ENCODE results near the gene CA10.

CA10 gene

DNA sequence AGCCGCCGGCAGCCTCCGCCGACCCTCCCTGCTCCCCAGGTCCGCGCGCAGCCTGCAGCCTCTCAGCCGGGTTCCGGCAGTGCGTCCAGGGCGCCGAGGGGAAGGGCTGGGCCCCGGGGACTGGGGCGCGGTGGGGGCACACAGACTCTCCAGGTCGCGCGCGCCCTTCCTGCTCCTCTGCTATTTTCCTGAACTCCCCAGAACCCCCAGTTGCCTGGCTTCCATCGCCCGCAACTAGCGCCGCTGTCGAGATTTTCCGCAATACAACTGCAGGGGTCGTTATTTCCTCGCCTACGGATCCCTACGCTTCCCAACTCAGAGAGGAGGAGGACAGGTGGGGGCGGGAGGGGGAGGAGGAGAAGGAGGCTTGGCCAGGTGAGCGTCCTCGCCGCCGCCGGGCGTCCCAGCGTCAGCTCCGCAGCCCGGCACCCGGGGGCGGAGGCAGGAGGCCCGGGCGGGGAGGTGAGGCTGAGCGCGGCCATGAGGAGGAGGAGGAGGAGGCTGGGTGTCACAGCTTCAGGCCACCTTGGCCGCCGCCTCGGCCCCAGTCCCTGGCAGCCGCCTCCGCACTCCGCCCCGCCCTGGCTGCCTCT lies at the start of gene CA10:
Gene CA10, minus strand, starts transcription at position 265 of the 593 bp plus-strand sequence.
- no peak for DNase-seq

DNA sequence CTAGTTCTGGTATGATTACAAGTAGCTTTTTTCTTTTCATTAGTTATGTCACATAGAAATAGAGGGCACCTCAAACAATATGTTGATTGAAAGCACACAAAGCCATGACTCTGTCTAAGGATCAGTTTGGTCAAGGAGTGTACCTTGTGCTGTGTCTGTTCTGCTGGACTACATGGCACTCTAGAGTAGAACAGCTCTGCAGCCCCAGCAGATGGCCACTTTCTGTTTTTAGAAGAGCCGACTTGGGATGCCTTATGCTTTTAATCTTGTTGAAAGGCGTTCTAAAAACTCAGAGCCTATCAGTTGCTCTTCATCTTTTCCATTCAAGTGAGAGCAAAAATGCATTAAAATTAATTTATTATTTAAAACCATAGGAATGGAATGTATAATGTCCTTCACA lies 49.3 kb upstream of the CA10 start:
- no peak for DNase-seq

DNA sequence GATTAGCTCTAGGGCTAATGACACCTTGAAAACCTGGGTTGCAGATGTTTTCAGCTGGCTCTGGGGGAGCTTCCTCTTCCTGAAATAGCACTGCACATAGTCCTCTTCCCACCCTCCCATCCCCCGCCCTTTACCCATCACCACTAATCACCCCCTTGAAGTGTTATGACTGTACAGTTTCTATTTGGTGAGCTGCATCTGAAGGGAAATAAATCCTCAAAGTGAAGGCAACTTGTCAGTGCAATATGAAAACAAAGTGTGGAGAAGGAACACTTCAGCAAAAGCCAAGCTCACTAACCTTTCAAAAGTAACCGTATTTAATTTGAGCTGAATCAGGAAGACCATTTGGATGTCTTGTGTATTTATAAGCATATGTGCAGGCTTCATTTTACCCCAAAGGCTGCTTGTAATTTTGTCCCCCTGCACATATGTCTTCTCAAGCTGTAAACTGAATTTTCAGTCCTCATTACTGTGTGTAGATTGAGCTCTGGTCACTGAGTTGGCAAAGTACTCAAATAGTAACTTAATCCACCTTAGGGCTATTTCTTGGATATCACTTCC lies 44.1 kb upstream of the CA10 start:
- no peak for DNase-seq

DNA sequence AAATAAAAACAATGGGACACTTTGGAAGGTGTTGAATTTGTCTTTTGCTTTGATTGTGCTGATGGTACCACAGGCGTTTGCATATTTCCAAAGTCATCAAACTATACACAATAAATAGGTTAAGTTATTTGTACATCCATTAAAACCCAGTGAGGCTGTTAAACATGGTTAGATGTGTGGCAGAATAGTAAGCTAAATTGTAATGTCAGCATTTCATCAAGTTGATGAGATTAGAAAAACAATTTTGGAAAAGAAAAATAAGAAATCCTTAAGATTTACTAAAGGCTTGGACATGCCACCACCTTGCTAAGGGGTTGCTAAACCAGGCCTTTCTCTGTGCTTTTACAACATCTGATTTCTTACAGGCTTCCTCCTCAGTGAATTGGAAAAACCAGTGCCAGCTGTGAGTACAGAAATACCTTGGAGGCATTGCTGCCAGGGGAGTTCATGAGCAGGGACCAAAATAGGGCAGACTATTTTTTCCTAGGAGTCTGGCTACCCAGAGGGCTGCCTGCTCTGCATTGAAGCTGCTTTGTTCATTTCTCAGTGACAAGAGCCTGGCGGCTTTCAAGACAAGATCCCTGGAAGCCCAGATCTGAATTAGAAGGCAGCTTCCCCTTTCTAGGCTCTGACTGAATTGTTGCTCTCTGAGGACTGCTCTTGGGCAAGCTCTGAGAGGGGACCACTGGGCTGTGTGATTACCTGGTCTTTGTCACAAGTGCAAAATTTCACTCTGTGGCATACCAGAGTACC lies 43.4 kb upstream of the CA10 start:
- DNase-seq: no peak

DNA sequence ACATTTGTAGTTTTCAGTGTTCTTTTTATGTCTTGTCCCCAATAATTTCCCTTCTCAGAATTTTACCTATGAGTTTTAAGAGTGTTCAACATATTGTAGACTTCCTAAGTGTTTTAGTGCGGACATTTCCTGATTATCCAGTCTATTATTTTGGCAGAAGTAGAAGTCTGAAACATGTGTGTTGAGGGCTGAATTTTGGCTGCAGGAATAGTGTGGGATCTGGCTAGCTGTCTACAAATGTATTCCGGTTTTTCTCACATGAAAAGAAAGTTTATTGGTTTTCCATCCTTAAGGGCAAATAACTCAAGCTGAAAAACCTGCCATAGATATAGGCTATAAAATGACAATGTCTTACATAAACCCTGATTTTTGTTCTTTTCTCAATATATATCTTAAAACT lies 33.0 kb upstream of the CA10 start:
- no peak for DNase-seq

DNA sequence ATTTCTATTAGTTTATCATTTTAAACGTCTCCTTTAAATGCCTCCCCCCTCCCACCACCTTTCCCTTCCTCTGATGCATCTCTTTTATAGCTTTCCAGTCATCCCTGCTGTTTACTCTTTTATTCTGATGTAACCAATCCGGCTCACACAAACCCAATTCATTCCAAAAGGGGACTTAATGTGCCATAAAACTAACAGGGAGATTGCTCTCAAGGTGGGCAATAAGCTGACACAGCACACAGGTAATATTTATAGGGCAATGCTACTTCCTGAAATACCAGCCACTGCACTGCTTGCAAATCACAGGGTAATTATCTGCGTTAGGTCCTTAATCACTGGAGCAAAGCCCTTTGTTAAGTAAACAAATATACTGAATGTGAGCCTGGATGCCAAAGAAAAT lies 23.3 kb upstream of the CA10 start:
- DNase-seq: no peak

DNA sequence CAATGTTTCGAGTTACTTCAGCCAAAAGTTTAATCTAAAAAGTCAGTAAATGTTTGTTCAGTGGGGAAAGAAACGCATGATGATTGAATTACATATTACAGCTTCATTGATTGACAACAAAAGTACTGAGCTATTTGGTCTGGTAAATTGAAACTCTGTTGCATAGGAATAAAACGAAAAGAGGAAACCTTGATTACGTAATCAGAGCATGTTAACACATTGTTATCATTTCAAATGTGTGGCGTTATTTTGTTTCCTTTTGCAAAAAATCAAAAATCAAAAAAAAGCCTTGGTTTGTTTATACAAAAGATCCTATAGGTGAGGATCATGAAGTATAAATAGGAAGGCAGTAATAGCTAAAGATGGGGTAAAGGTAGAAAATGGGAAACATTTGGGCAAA lies 19.5 kb upstream of the CA10 start:
- no peak for DNase-seq

DNA sequence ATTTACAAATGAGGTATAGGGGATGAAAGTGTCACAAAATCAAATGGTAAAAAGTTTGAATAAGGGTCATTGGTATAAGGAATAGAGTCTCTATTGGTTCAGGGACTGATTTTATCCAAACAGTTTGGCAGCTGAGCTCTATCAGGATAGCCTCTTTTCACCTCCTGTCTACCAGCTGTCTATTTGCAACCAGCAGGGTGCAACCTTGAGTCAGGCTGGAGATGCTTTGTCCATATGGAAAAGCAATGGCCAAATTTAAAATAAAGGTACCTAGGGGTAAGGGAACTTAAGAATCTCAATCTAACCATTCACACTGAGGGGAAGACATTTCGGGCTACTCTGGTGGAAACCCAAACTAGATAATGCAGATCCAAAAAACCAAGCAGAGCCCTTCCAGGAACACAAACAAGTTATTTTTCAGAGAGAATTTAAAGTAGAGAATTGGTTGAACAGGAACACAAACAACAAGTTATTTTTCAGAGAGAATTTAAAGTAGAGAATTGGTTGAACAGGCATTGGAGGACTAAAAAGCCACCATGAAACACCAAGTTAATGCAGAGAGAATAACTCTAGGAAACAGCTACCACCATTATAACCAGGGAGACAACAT lies 12.6 kb upstream of the CA10 start:
- DNase-seq: no peak

DNA sequence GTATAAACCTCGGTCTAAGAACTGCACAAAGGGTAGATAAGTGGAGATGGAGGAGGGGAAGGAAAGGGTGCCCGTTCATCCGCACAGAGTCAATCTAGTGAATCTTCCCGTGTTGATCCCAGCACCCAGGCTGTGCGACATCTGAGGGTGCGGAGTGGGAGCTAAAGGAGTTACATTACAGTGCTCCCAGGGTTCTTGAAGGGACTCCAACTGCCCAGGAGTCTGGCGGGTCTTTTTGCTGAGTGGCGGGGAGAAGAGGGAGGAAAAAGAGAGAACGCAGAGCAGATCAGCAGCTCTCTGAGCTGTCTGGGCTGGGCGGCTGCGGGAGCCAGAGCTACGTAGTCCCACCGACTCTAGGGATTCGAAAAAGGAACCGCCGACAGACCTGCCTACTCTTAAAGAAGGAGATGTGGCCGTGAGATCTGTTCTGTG lies 1.6 kb upstream of the CA10 start:
- DNase-seq: no peak

DNA sequence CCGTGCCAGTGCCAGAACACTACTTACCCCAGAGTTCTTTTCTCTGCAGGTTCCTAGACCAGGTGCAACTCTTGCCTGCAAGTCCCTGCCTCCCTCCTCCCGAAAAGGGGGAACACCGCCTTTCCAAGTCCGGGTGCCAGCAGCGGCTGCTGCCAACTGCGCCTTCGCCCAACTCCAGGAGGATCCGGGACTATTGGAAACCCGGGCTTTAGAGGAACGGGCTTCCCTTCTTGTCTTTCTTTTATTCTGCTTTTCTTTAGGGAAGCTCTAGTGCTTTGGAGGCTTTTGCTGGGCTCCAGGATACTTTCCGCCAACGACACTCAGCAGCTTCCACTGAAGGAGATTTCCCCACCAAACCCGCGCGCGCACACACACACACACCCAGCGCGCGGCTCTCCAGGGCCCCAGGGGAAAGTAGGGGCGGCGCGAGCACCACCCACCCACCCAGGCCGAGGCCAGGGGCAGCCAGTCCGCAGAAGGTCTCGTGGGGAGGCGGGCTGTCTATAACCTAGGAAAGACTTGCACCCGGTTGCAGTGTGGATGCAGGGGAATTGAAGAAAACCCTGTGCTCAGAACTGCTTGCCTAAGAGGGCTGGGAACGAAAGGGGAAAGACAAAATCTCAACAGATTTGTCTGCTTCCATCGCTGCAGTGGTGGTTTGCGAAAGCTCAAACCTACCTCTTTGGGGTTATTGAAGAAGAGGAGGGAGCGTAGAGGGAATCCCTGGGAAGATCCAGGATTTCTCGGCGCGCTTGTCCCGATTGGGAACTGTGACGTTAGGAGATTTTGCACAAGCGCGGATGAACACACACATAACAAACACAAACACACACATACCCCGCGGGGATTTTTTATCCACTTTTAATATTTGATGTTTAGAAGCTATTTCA lies 977 bp upstream of the CA10 start:
- no peak for DNase-seq

DNA sequence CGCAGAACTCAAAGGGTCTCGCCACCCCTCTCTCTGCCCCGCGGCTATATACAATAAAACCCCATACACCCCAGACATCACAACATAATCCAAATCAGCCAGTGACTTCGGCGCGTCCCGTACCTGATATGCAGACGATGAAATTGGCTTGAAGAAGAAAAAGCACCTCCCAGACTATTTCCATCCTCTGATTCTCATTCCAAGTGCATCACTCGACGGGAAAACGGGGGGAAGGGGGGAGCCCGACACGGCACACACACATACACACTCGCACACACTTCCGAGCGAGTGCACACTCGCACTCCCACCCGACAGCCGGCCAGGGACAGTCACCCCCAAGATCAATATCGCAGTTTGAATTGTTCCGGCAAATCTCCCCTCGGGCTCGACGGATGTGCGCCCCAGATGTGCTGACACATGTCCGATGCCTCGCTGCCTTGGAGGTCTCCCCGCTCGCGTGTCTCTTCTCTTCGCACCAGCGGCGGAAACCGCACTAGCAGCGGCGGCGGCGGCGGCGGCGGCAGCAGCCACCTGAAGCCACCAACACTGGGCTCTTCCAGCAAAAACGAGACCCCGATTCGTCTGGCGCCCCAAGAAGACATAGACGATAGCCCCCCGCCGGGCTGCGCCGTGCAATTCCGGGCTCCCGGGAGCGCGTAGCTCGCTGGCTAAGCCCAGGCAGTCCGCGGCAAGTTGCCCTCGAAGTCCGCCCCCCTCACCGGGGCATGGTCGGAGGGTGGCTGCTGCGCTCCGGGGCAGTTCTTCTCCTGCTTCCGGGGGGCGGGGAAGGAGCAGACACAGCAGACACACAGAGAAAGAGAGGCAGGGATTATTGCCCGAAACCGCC lies 688 bp downstream of the CA10 start:
- DNase-seq: no peak

DNA sequence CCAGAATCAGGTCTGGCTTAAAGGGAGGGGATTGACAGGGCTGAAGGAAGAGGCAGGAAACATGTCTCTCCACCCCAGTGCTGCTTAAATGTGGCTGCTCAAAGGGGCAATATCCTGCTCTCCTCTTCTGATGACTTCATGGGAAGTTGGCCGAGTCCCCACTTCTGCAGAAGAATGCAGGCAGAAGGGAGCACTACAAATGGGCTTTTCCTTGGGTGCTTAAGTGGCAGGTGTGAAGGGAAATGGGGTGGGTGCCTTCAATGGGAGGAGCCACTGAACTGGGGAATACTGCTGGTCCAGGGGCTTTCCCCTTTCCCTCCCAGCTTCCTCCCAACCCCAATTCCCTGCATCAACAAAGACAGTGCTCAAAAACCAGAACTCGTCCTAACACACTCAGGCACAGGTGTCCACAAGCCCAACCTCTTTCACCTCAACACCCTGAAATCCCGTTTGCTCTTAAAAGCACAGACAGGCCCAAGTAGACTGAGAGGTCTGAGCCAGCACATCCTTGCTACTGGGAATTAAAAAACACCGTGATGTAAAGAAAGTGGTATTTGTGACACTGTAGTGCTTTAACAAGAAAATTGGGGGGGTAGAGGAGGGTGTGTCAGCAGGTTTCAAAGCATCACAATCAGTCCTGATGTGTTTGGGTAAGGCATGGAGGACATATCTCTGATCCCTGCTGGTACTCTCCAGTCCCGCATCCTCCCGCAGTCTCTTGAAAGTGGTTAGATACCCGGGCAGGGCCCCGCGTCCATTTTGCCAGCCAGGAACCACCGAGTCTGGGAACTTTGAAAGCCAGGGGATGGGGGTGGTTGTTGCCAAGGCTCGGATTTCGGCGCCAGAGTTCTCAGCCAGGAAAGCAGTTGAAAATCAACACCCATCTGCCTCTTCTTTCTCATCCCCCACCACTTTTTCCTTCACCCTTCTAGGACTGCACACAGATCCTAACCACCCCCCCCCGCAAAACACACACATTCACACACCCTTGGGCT lies 1.6 kb downstream of the CA10 start:
- DNase-seq: no peak

DNA sequence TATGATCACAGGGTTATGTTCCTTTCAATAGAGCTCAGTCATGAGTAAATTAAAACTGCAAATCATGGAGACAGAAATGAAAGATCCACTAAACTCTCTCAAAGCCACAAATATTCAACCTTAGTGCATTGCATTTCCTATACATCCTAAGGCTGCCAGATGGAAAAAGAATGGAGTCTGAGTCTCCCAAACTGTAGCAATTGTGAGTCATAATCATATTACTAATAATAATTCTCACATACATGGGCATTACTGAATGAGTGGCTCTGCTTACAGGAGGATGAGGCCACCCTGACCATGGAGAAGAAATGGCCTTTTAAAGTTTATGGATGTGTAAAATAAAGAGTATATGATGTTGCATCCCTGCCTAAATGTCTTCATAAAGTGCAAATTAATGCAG lies 3.2 kb downstream of the CA10 start:
- DNase-seq: no peak

DNA sequence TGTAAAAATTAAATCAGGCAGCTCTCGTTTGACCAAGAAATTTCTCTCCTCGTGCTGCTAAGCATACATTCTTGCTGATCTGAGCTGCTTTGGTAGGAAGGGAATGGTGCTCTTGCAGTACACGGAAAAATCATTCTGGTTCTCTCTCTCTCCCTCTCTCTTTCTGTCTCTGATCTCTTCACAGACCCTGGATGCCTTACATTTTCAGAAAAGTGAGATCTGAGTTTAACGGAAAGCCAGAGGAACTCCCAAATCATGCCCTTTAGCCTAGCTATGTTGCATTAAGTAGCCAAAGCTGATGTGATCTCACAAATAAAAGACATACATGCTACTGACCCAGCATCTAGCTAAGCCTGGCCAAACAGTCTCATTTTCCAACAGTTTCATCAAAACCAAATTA lies 4.0 kb downstream of the CA10 start:
- DNase-seq: no peak

DNA sequence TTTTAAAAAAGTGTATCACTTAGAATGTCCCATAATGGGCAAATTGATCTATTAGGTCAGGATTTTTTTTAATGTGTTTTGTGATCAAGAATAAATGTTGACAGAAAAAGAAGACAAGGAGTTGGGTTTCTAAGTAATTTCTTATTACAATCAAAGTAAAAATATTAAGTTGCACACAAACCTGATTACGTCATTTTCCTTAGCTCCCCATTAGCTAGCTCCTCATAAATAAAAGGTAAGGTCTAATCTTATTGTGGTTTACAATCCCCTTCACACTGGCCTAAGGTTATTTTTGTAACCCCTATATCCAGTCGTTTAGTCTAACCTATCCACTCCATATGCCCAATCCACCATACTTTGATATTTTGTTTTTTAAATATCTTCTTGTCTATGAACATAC lies 7.6 kb downstream of the CA10 start:
- no peak for DNase-seq

DNA sequence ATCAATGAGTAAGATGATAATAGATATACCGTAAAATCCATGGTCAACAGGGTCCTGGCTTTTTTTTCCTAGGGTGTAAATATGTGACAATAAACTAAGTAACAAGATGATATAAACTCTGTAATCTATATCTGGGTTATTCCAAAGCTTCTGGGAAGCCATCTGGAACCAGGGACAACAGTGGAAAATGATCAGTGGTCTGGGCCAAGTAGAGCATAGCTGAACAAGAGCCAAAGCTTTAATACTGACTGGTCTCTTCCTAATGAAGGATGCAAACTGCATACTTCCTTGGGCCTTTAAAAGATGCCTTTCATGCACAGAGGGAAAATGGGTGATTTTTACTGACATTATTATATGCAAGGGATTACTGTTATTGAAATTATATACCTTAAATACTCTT lies 8.9 kb downstream of the CA10 start:
- DNase-seq: no peak

DNA sequence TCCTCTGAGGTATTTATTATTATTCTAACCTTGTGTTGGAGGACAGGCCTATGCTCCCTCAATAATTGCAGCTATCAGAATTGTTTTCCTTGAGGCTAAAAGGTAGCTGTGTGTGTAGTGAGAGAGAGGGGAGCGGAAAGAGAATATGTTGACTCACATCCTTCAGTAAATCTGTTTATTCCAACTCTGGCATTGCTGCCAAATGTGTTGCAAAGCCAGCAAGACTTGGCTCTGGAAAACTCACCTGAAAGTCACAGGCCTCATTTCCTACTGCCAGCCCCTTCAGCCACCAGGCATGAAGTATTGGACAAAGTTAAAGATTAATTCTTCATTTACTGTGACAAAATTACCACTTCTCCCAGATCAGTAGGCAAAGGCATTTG lies 9.6 kb downstream of the CA10 start:
- DNase-seq: no peak

DNA sequence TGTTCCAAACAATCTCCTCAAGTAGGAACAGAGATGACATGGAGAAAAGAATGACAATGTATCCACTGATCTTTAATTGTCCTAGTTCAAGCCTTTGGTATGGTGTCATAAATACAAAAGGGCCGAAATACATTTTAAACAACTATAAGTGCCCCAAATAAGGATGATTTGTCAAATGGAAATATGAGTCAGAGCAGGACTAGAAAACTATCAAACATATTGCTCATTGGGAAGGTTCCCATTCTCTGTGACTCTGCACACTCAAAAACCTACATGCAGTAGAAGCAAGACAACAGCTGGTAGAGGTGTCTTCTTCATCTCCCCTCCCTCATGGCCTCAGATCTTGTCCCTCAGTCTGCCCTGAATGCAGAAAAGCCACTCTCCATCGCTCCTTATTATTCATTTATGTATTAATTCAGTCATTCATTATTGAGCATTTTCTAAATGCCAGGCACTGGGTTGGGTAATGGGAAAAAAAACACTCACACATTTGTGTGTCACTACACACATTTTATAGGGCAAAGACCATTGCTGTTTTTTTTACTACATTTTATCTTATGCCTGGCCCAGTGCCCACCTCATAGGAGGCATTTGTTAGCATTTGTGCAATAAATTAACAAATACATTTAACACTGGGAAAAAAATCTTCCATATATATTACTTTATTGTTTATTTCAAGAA lies 10.1 kb downstream of the CA10 start:
- DNase-seq: no peak

DNA sequence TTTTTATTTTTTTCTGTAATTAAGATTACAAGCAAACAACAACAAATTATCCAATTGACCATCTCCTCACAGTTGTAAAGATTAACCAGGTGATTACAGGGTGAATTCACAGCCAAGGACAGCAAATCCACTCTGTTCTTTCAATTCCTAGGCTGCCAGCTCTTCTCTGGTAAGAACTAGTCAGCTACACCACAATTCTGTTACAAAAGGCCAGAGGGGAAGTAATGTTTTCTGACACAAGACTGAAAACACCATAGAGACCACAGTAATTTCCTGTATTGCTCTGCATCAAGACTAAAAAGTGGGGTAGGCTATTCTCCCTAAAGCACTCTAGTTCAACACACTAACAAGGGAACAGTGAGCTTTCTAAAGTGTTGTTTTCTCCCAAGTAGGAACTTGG lies 10.6 kb downstream of the CA10 start:
- DNase-seq: no peak

DNA sequence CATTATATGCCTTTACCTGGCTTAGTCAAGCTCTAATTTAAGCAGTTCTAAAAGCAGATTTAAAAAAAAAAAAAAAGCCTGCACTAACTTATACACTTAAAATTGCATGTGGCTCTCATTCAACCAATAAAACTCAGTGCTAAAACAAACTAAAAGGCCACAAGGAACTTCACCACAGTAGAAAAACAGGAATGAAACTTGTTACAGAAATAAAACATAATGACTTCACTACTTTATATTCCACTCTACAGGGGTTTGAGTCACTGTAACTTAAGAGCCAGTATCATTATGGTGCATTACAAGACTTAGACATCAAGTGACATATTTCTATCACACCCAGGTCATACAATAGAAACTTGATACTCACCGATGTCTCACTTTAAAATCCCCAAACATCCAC lies 11.1 kb downstream of the CA10 start:
- no peak for DNase-seq
